Body of pancreas (tissue), 4 donors: ENCODE measurements around the gene PSMD6. TPM values are rescaled to one million over a fixed set of nuclear protein-coding genes. Genes with fewer than 3 reads are reported as not detected.

ENCODE experiments used
- ATAC-seq: fragments of 150-250 bp; one replicate; pipeline ENCODE4 v1.9.1; 2016
- DNase-seq, 4 donors: peaks; one replicate each; pipeline ENCODE4 v3.0.0-alpha.2; 2019
- H3K27ac ChIP-seq, 4 donors: fragments of 200-600 bp; sonication (generic); 1 replicate in 3 of 4; 2 replicates in 1 of 4; pipeline versions ENCODE4 v1.5.1 to v1.6.1; 2016 to 2019; ENCODE audit warnings: mild to moderate bottlenecking in 1 of 4, mixed read lengths in 1 of 4, moderate library complexity in 1 of 4
- H3K27me3 ChIP-seq, 2 donors: fragments of 200-600 bp; sonication (generic); one replicate each; pipeline ENCODE4 v1.6.0; 2016; ENCODE audit warnings: mild to moderate bottlenecking in 1 of 2
- H3K36me3 ChIP-seq, 2 donors: fragments of 200-600 bp; sonication (generic); replicated peaks in 1 of 2; 2 replicates each; pipeline ENCODE4 v1.5.1; 2016; ENCODE audit warnings: low read depth in 2 of 2; ENCODE audit not compliant: insufficient read depth in 1 of 2
- H3K4me1 ChIP-seq: fragments of 200-600 bp; sonication (generic); one replicate; pipeline ENCODE4 v1.6.0; 2016
- H3K4me3 ChIP-seq, 2 donors: fragments of 200-600 bp; sonication (generic); 1 replicate in 1 of 2; 2 replicates in 1 of 2; pipeline ENCODE4 v1.5.1; 2016 to 2019
- H3K9me3 ChIP-seq, 3 donors: fragments of 200-600 bp; sonication (generic); 1 replicate in 2 of 3; 2 replicates in 1 of 3; pipeline ENCODE4 v1.5.1; 2016
- POLR2A ChIP-seq, 3 donors: fragments of 450-650 bp; IDR thresholded peaks; one replicate each; pipeline ENCODE4 v1.6.1; 2016; ENCODE audit warnings: antibody characterized with exemption in 3 of 3, mild to moderate bottlenecking in 2 of 3
- WGBS, 2 donors: methylation state at CpG; one replicate each; pipeline ENCODE4 v1.1.5; 2017; 5-methylcytosine and 5-hydroxymethylcytosine counted together
- intact Hi-C: fragments of 100-400 bp; cut with DNase I; formaldehyde crosslinking; loops from one replicate; pipeline ENCODE4 v1.15.1; 2023
- total RNA-seq, 2 donors: library from RNA; depleted of rRNA; stranded (reverse); fragments of >200 nt; gene quantifications; one replicate each; pipeline ENCODE4 v1.1.0, GENCODE V29; 2016
- TF ChIP-seq, protein P1 (sequence below), 7 experiments: fragments of 450-650 bp in 4 of 7; fragments of 200-600 bp in 3 of 7; sonication (generic) in 3 of 7; IDR thresholded peaks; one replicate each; pipeline ENCODE4 v1.5.1; 2016 to 2019; ENCODE audit warnings: antibody characterized with exemption in 7 of 7

Gene PSMD6
- total RNA-seq, 2 donors from 2014 or later, result 88.7 to 98.3 TPM

GRCh38 chr3:63993653-63994079 lies 29.6 kb downstream of the PSMD6 start:
- no peaks in the 10 kb centered on the region for H3K9me3 ChIP-seq
- ATAC-seq (peak; percentile 93), DNase-seq (peak; percentile 76 to 84 (median 82))
- H3K27me3 ChIP-seq, result no peaks in the 10 kb centered on the region
- peaks cover 33% of the 10 kb centered on the region for H3K4me1 ChIP-seq
- peak overlapping the region in 3 of 4 donors; percentile 23 to 32 (median 31) for H3K27ac ChIP-seq
- H3K4me3 ChIP-seq, result no peak overlapping the region
- intact Hi-C loops, result loop anchor here (10.0 kb wide), 1 partner anchor 79 kb away; the partner anchor contains the start of gene SCAANT1
- TF ChIP-seq, protein P1, sequence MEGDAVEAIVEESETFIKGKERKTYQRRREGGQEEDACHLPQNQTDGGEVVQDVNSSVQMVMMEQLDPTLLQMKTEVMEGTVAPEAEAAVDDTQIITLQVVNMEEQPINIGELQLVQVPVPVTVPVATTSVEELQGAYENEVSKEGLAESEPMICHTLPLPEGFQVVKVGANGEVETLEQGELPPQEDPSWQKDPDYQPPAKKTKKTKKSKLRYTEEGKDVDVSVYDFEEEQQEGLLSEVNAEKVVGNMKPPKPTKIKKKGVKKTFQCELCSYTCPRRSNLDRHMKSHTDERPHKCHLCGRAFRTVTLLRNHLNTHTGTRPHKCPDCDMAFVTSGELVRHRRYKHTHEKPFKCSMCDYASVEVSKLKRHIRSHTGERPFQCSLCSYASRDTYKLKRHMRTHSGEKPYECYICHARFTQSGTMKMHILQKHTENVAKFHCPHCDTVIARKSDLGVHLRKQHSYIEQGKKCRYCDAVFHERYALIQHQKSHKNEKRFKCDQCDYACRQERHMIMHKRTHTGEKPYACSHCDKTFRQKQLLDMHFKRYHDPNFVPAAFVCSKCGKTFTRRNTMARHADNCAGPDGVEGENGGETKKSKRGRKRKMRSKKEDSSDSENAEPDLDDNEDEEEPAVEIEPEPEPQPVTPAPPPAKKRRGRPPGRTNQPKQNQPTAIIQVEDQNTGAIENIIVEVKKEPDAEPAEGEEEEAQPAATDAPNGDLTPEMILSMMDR (IDR thresholded peaks at IDR 0.05), result peak; percentile 87 to 96 (median 94)
- TF ChIP-seq POLR2A (IDR thresholded peaks at IDR 0.05), result no peak
- H3K36me3 ChIP-seq, result peaks cover 0 to 24% of the 10 kb centered on the region in 2 donors
- 31 to 37% methylated on average over 3 of the region's 3 CpGs for WGBS, 2 donors

- no peaks in the 10 kb centered on the region for H3K27me3 ChIP-seq
- DNase-seq (no peak), ATAC-seq (no peak)
- 65 to 76% methylated on average over 5 of the region's 5 CpGs for WGBS, 2 donors
- TF ChIP-seq, protein P1 (IDR thresholded peaks at IDR 0.05), result no peak
- no peak for TF ChIP-seq POLR2A (IDR thresholded peaks at IDR 0.05)
- H3K36me3 ChIP-seq, result peaks cover 0 to 30% of the 10 kb centered on the region in 2 donors
- intact Hi-C loops, result loop anchor here (10.0 kb wide), 1 partner anchor 78 kb away; the partner anchor contains the start of gene SCAANT1
- H3K4me3 ChIP-seq, result no peak overlapping the region
- peak overlapping the region in 2 of 4 donors; percentile 10 to 32 for H3K27ac ChIP-seq
- H3K9me3 ChIP-seq, result no peaks in the 10 kb centered on the region
- peaks cover 23% of the 10 kb centered on the region for H3K4me1 ChIP-seq
Measured at GRCh38 chr3:63992516-63993209, 30.6 kb downstream of the PSMD6 start.

DNA sequence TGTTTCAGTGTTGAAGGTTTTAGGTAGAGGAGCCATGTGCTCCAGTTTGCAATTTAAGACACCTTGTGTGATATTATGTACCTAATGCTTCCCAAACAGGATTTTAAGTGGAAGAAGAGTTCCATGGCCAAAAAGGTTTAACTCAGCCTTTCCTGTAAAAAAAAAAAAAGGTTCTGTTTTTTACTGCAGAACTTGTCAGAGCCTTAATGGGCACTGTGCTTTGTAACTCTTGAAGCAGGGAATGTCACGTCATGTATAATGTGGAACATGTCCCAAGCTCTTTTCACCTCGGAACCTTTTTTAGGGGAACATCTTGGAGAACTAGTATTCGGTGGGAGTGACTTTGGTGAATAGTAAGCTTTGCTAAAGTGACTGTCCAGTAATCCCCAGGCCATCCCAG lies 31.6 kb downstream of the PSMD6 start:
- peaks cover 0 to 30% of the 10 kb centered on the region in 2 donors for H3K36me3 ChIP-seq

GRCh38 chr3:63990733-63991132 lies 32.6 kb downstream of the PSMD6 start:
- ATAC-seq, result no peak
- TF ChIP-seq, protein P1 (IDR thresholded peaks at IDR 0.05), result no peak
- no peak for TF ChIP-seq POLR2A (IDR thresholded peaks at IDR 0.05)
- DNase-seq, result no peak
- intact Hi-C loops, result loop anchor here (10.0 kb wide), 1 partner anchor 76 kb away; the partner anchor contains the start of gene SCAANT1
- Histone ChIP-seq H3K9me3 (no peaks in the 10 kb centered on the region), H3K27ac (no peak overlapping the region), H3K4me3 (no peak overlapping the region), H3K36me3 (peaks cover 0 to 24% of the 10 kb centered on the region in 2 donors), H3K4me1 (peaks cover 29% of the 10 kb centered on the region), H3K27me3 (no peaks in the 10 kb centered on the region)
- WGBS, 2 donors, result 78 to 81% methylated on average over 5 of the region's 5 CpGs

More for the DNA sequence above, 31.6 kb downstream of the PSMD6 start:
- TF ChIP-seq, protein P1 (IDR thresholded peaks at IDR 0.05), result no peak
- no peak for TF ChIP-seq POLR2A (IDR thresholded peaks at IDR 0.05)
- Histone ChIP-seq H3K27me3 (no peaks in the 10 kb centered on the region), H3K27ac (no peak overlapping the region), H3K9me3 (no peaks in the 10 kb centered on the region), H3K4me3 (no peak overlapping the region), H3K4me1 (peaks cover 21% of the 10 kb centered on the region)
- intact Hi-C loops, result loop anchor here (10.0 kb wide), 1 partner anchor 77 kb away; the partner anchor contains the start of gene SCAANT1
- ATAC-seq, result no peak
- WGBS, 2 donors, result 81 to 85% methylated on average over 3 of the region's 3 CpGs
- no peak for DNase-seq
